Measurements from ENCODE around the gene BUB1B.

Gene BUB1B

DNA sequence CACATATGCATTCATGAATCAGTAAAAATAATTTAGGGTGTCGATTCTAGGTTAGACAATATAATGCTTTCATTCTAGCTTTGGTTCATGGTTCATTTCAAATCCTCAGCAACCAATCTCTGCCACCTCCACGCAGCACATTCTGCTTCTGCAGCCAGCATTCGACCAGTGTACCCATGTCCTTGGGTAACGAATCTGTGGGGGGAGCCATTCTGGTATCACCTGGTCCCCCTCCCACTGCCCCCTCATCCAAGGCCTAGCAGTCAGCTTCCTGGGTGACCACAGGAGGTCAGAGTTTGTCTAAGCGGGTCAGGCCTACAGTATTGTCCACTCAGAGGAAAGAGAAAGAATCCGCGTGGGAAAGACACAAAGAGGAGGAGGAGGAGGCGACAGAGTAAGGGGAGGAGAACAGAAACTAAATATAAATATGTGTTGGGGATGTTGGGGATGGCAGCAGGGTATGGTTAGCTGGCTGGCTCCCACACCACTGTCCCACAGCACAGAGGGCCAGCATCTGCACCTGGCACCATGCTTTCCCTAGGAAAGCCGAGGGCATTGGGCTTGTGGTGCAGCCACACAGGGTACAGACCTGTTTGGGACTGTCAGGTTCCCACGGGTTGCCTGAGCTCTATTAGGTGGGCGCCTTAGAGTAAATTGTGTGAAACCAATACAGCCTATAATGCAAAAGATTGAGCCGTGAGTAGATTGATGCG is 90.1 kb downstream of the BUB1B start:
- DNase-seq (ENCODE audit: insufficient read length, low spot score), result no peak
- no peak for FAIRE-seq

GRCh38 chr15:40251486-40252140 is 90.7 kb downstream of the BUB1B start:
- DNase-seq (ENCODE audit: insufficient read length, low spot score) (no peak), FAIRE-seq (no peak)

GRCh38 chr15:40252141-40252437 is 91.2 kb downstream of the BUB1B start:
- DNase-seq (ENCODE audit: insufficient read length, low spot score) (no peak), FAIRE-seq (no peak)

GRCh38 chr15:40252438-40253166 is 91.7 kb downstream of the BUB1B start:
- FAIRE-seq, result no peak
- DNase-seq (ENCODE audit: insufficient read length, low spot score), result no peak

- FAIRE-seq (no peak), DNase-seq (ENCODE audit: insufficient read length, low spot score) (no peak)
Observed at GRCh38 chr15:40253167-40253790, 92.4 kb downstream of the BUB1B start.

GRCh38 chr15:40254452-40254851 is 93.6 kb downstream of the BUB1B start:
- FAIRE-seq, result no peak
- DNase-seq (ENCODE audit: insufficient read length, low spot score), result no peak

GRCh38 chr15:40255033-40255432 is 94.2 kb downstream of the BUB1B start:
- FAIRE-seq (no peak), DNase-seq (ENCODE audit: insufficient read length, low spot score) (no peak)

DNA sequence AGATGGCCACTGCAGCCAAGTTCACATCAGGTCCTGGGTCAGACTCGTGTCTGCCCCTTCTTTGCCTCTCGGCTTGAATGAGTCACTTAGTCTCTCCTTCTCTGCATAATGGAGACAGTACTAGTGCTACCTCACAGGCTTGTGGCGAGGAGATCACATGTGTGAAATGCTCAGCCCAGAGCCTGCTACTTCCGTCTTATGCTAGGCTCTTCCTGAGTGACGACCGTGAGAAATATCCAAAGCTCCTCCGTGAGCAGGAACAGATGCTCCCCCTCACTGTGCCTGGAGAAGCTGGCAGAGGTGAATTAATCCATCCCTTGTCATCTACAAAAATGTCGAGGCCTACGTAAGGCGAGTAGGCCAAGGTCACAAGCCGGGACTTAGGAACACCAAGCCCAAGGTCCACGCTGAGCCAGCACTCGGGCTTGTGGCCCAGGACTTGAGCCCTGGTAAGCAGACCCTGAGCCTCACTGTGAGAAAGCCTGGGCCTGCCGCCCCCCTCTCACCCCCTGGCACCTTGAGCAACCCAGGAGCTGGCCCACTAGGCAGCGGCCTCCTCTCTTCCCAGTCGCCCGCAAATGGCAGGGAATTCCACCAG is 95.9 kb downstream of the BUB1B start:
- no peak for FAIRE-seq
- no peak for DNase-seq (ENCODE audit: insufficient read length, low spot score)

- DNase-seq (ENCODE audit: insufficient read length, low spot score) (no peak), FAIRE-seq (no peak)
Observed at GRCh38 chr15:40257656-40258450, 97.0 kb downstream of the BUB1B start.

DNA sequence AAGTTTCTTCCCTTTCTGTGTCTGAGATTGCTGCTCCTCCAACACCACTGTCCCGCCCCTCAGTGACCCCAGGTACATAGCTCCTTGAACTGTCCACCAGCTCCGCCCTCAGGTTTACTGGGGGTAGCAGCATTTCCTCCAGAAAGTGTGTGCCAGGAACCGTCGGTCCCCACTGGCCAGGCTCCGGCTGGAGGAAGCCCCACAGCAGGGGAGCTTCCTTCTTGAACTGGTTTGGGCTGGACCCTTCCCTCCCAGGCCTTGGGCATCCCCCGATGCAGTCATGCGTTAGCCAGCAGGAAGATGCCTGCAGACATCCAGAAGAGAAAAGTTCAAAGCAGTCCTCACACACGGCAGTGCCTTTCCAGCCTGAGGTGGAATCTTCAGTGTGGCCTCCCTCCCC is 97.7 kb downstream of the BUB1B start:
- FAIRE-seq, result no peak
- DNase-seq (ENCODE audit: insufficient read length, low spot score), result no peak

GRCh38 chr15:40259021-40259420 is 98.2 kb downstream of the BUB1B start:
- DNase-seq (ENCODE audit: insufficient read length, low spot score) (no peak), FAIRE-seq (no peak)

GRCh38 chr15:40263024-40263754 is 102.3 kb downstream of the BUB1B start:
- no peak for DNase-seq (ENCODE audit: insufficient read length, low spot score)
- no peak for FAIRE-seq

GRCh38 chr15:40264321-40265153 is 103.7 kb downstream of the BUB1B start:
- DNase-seq (ENCODE audit: insufficient read length, low spot score) (no peak), FAIRE-seq (no peak)

GRCh38 chr15:40265355-40265754 is 104.5 kb downstream of the BUB1B start:
- FAIRE-seq, result no peak
- no peak for DNase-seq (ENCODE audit: insufficient read length, low spot score)

GRCh38 chr15:40265875-40266274 is 105.0 kb downstream of the BUB1B start:
- no peak for FAIRE-seq
- DNase-seq (ENCODE audit: insufficient read length, low spot score), result no peak

- FAIRE-seq (peak; percentile 13), DNase-seq (ENCODE audit: insufficient read length, low spot score) (peak; percentile 53)
Observed at GRCh38 chr15:40266828-40267304, 106.0 kb downstream of the BUB1B start.

GRCh38 chr15:40267670-40268069 is 106.8 kb downstream of the BUB1B start:
- DNase-seq (ENCODE audit: insufficient read length, low spot score) (no peak), FAIRE-seq (no peak)

GRCh38 chr15:40269604-40270003 is 108.7 kb downstream of the BUB1B start:
- no peak for DNase-seq (ENCODE audit: insufficient read length, low spot score)
- no peak for FAIRE-seq
